ENCODE results near the gene CLDN1. TPM values are rescaled to one million over a fixed set of nuclear protein-coding genes. Genes with fewer than 3 reads are reported as not detected.

Gene CLDN1
- total and polyA plus RNA-seq, 2 of the 13 experiments (the other 11 are each of a cell fraction or from before 2014, with no cell fraction given), result 42.7 to 51.6 TPM

GRCh38 chr3:190309414-190309813 is 12.8 kb downstream of the CLDN1 start:
- Histone ChIP-seq H3K4me3 (replicated peaks in 1 of 3; ENCODE audit: insufficient read depth in 1 of 3, low read depth in 2 of 3, low read length in 3 of 3) (no peak overlapping the region), H3K79me2 (ENCODE audit: insufficient read depth, low read length) (peaks cover 47% of the 10 kb centered on the region), H3K4me1 (ENCODE audit: insufficient read depth, low read length) (peaks cover 66% of the 10 kb centered on the region), H3K27me3 (ENCODE audit: control insufficient read depth in 1 of 2, insufficient read depth in 2 of 2, low read length in 2 of 2) (no peaks in the 10 kb centered on the region), H3K36me3 (replicated peaks in 1 of 2; ENCODE audit: control insufficient read depth in 1 of 2, insufficient read depth in 2 of 2, low read length in 2 of 2) (peaks cover 5 to 30% of the 10 kb centered on the region in 2 experiments; a peak in 4 of 5 replicates), H4K20me1 (ENCODE audit: insufficient read depth, low read length) (no peaks in the 10 kb centered on the region), H3K27ac (ENCODE audit: extremely low read length, insufficient read depth, low read length) (peak overlapping the region; percentile 80), H2AFZ (ENCODE audit: low read length) (no peak overlapping the region), H3K4me2 (ENCODE audit: low read depth, low read length) (no peak overlapping the region), H3K9ac (ENCODE audit: insufficient read depth, low read depth, low read length) (no peak overlapping the region), H3K9me3 (ENCODE audit: low read length) (no peaks in the 10 kb centered on the region)
- BruUV-seq (replicated peaks), result no TSS peak
- POLR2A ChIA-PET, result interaction anchor here (1.8 kb wide), 1 partner anchor 12 kb away, joined by 18 read pairs; the partner anchor contains the start of gene CLDN1
- in situ Hi-C loops (cut with HindIII; ENCODE audit: extremely low pct_ligation_motif_present, low pct_unique_long_range_greater_than_20kb) (no loop called here), intact Hi-C loops (cut with micrococcal nuclease; ENCODE audit: unreplicated experiment) (no loop called here)
- no peak for DNase-seq (ENCODE audit: low spot score)
- CTCF ChIA-PET (ENCODE audit: low intra/inter-chr PET ratio, low total read pairs), result no interaction called here
- 68% methylated on average over 3 of the region's 3 CpGs for WGBS (ENCODE audit: low lambda C conversion rate)
- ATAC-seq, result no peak
- peak; percentile 78 for TF ChIP-seq CEBPB (IDR thresholded peaks at IDR 0.05; ENCODE audit: borderline replicate concordance, low read depth, low read length)
- TF ChIP-seq NR2C2 (CRISPR knock-in tag; IDR thresholded peaks at IDR 0.05; ENCODE audit: borderline replicate concordance), result no peak
- no peak for TF ChIP-seq ZNF337 (CRISPR knock-in tag; IDR thresholded peaks at IDR 0.05; ENCODE audit: borderline replicate concordance, low read depth)
- no peak for TF ChIP-seq ZNF225 (CRISPR knock-in tag; IDR thresholded peaks at IDR 0.05)
- TF ChIP-seq HMG20A (CRISPR knock-in tag; IDR thresholded peaks at IDR 0.05; ENCODE audit: borderline replicate concordance), result 0 out of 2 replicates have a peak, but pooled peaks have one; percentile 17
- 0 out of 2 replicates have a peak, but pooled peaks have one; percentile 16 for TF ChIP-seq ARID5B (CRISPR knock-in tag; IDR thresholded peaks at IDR 0.05)
- no peak for TF ChIP-seq ZNF761 (CRISPR knock-in tag; conservative IDR thresholded peaks at IDR 0.05)
- 0 out of 2 replicates have a peak, but pooled peaks have one; percentile 23 for TF ChIP-seq HNF4A (CRISPR knock-in tag; IDR thresholded peaks at IDR 0.05)
- peak; percentile 54 for TF ChIP-seq GATAD2A (CRISPR knock-in tag; IDR thresholded peaks at IDR 0.05)
- TF ChIP-seq EP300 (IDR thresholded peaks at IDR 0.05; ENCODE audit: low read depth in 2 of 2, low read length in 2 of 2), result peak in 1 of 2 experiments; percentile 33; a peak in 1 of 4 replicates
- no peak for TF ChIP-seq EP300 (CRISPR knock-in tag; IDR thresholded peaks at IDR 0.05; ENCODE audit: borderline replicate concordance)
- peak; percentile 21 for FAIRE-seq
